HG03439 (cell line): ENCODE results near the gene CLIC4.
A peak's percentile ranks its signal among the peaks of the same experiment; 100 is the strongest.
"Not testable (repeated sequence)": the region's sequence is repeated elsewhere in the genome, so short reads cannot be mapped to it uniquely, and the experiment has no call there.

Experiments
- ATAC-seq: cut with Tn5 transposase; IDR thresholded peaks from one replicate; pipeline ENCODE4 v1.9.1; 2021; ENCODE audit warnings: mild to moderate bottlenecking, moderate library complexity; ENCODE audit not compliant: unreplicated experiment

Gene CLIC4

GRCh38 chr1:24743404-24744211, 1.6 kb upstream of the CLIC4 start:
- no peak for ATAC-seq

GRCh38 chr1:24745711-24746413, 615 bp downstream of the CLIC4 start:
- ATAC-seq: peak; percentile 6

- ATAC-seq: no peak
Measured at GRCh38 chr1:24748191-24749121, 3.2 kb downstream of the CLIC4 start.

GRCh38 chr1:24749252-24749651, 4.0 kb downstream of the CLIC4 start:
- no peak for ATAC-seq

- ATAC-seq: no peak
Measured at GRCh38 chr1:24749886-24750285, 4.6 kb downstream of the CLIC4 start.

GRCh38 chr1:24751833-24752232, 6.6 kb downstream of the CLIC4 start:
- no peak for ATAC-seq

- no peak for ATAC-seq
Measured at GRCh38 chr1:24752305-24752704, 7.1 kb downstream of the CLIC4 start.

- no peak for ATAC-seq
Measured at GRCh38 chr1:24754229-24754628, 9.0 kb downstream of the CLIC4 start.

GRCh38 chr1:24755323-24755722, 10.1 kb downstream of the CLIC4 start:
- not testable (repeated sequence) for ATAC-seq

- no peak for ATAC-seq
Measured at GRCh38 chr1:24756395-24756794, 11.1 kb downstream of the CLIC4 start.

GRCh38 chr1:24759492-24759891, 14.2 kb downstream of the CLIC4 start:
- no peak for ATAC-seq

GRCh38 chr1:24761582-24761981, 16.3 kb downstream of the CLIC4 start:
- no peak for ATAC-seq

- no peak for ATAC-seq
Measured at GRCh38 chr1:24762133-24762676, 17.0 kb downstream of the CLIC4 start.

GRCh38 chr1:24763671-24764070, 18.4 kb downstream of the CLIC4 start:
- ATAC-seq: no peak

- ATAC-seq: no peak
Measured at GRCh38 chr1:24764439-24764838, 19.2 kb downstream of the CLIC4 start.

- no peak for ATAC-seq
Measured at GRCh38 chr1:24764848-24765247, 19.6 kb downstream of the CLIC4 start.

- ATAC-seq: no peak
Measured at GRCh38 chr1:24765308-24765988, 20.2 kb downstream of the CLIC4 start.

GRCh38 chr1:24767351-24767750, 22.1 kb downstream of the CLIC4 start:
- ATAC-seq: no peak

GRCh38 chr1:24768873-24769605, 23.8 kb downstream of the CLIC4 start:
- ATAC-seq: no peak
